ENCODE data around the gene CYP27C1. TPM values are rescaled to one million over a fixed set of nuclear protein-coding genes. Genes with fewer than 3 reads are reported as not detected.

The CYP27C1 gene
- total RNA-seq, 4 donors from 2014 or later: 0.95 to 4.6 (median 1.6) TPM

DNA sequence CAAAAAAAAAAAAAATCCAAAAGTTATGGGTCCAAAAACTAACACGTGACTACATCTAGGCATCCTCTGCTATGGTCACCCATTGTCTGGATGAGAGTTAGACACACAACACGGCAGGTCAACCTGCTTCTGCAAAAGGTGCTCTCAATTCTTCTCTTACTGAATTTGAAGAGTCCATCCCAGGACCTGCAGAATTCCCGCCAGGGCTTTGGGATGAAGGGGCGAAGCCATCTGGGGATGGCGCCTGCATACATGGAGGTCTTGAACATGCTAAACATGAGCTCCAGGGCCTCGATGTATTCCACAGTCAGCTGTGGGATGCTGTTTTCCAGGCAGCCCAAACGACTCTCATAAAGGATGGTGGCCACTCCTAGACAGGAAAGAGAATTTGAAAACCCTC lies 19.1 kb downstream of the CYP27C1 start:
- H3K27ac ChIP-seq: no peak overlapping the region
- peaks cover 0 to 5% (median 0%) of the 10 kb centered on the region in 4 donors for H3K27me3 ChIP-seq
- no peak overlapping the region for H3K4me3 ChIP-seq
- TF ChIP-seq, protein P1, sequence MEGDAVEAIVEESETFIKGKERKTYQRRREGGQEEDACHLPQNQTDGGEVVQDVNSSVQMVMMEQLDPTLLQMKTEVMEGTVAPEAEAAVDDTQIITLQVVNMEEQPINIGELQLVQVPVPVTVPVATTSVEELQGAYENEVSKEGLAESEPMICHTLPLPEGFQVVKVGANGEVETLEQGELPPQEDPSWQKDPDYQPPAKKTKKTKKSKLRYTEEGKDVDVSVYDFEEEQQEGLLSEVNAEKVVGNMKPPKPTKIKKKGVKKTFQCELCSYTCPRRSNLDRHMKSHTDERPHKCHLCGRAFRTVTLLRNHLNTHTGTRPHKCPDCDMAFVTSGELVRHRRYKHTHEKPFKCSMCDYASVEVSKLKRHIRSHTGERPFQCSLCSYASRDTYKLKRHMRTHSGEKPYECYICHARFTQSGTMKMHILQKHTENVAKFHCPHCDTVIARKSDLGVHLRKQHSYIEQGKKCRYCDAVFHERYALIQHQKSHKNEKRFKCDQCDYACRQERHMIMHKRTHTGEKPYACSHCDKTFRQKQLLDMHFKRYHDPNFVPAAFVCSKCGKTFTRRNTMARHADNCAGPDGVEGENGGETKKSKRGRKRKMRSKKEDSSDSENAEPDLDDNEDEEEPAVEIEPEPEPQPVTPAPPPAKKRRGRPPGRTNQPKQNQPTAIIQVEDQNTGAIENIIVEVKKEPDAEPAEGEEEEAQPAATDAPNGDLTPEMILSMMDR (IDR thresholded peaks at IDR 0.05): no peak
- TF ChIP-seq POLR2A (IDR thresholded peaks at IDR 0.05): no peak
- no peaks in the 10 kb centered on the region for H3K4me1 ChIP-seq
- no peaks in the 10 kb centered on the region for H3K9me3 ChIP-seq
- H3K36me3 ChIP-seq: no peaks in the 10 kb centered on the region
- WGBS, 2 donors: 80 to 84% methylated on average over 4 to 6 of the region's 7 CpGs
- no peak for DNase-seq
- intact Hi-C loops (cut with DNase I): no loop called here

DNA sequence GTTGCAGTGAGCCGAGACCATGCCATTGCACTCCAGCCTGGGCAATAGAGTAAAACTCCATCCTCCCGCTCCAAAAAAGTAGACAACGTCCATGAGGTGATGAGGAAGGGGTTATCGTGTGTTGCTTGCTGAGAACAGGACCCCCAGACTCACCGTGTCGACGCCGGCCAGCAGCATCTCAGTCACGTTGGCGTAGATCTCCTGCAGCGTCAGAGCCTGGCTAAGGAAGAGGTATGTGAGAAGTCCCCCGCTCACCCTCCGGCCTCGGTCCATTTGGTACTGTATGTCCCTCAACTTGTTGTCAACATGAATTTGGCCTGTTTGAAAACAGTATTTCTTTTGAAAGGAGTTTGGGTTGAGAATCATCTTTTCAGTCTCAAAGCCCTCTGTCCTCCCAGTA lies 20.9 kb downstream of the CYP27C1 start:
- intact Hi-C loops (cut with DNase I): loop anchor here (10.0 kb wide), 1 partner anchor 266 kb away; no protein-coding TSS in a partner anchor
- 85 to 92% methylated on average over 12 to 14 of the region's 14 CpGs for WGBS, 2 donors
- Histone ChIP-seq H3K4me3 (no peak overlapping the region), H3K36me3 (no peaks in the 10 kb centered on the region), H3K9me3 (no peaks in the 10 kb centered on the region), H3K27ac (no peak overlapping the region), H3K4me1 (peaks cover 0 to 4% (median 0%) of the 10 kb centered on the region in 3 donors), H3K27me3 (no peaks in the 10 kb centered on the region)
- no peak for DNase-seq
- TF ChIP-seq, protein P1 (IDR thresholded peaks at IDR 0.05): no peak
- no peak for TF ChIP-seq POLR2A (IDR thresholded peaks at IDR 0.05)

DNA sequence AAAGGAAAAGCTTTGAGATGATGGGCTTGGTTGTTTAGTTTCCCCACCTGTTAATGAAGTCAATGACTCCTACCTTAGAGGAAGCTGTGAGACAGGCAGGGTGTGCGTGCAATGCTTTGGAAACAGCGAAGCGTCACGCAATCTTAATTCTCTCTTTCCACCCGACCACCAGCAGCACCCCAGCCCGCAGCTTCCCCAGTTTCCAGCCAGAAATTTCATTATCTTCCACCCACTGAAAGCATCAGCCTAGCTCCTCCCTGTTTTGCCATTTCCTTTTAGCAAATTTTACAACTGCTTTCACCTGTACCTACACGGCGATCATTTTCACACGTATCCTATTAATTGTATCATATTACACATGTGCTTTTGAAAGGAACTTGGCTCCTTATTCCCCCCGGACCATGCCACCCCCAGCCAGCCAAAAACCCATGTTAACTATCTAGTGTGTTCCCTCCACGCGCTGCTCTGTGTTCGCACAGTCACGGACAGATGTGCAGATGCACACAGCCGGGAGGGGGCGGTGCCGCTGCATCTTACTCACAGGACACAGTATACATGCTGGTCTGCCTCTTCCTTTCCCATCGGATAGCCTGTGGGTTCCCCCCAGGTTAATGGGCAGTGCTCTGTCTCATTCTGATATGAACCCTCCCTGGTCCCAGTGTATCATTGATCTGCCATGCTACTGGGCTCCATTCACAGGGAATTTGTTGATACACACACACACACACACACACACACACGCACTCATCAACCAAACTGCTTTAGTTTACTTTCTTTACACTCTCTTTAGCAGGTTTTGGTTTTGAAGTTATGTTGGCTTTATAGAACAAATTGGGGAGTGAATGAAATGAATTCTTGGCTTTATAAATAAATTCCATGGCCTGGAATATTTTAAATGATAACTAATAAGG lies 22.4 kb downstream of the CYP27C1 start:
- H3K36me3 ChIP-seq: no peaks in the 10 kb centered on the region
- H3K27me3 ChIP-seq: no peaks in the 10 kb centered on the region
- H3K27ac ChIP-seq: no peak overlapping the region
- whole genome bisulfite sequencing, 2 donors: 45 to 53% methylated on average over 19 of the region's 19 CpGs
- TF ChIP-seq, protein P1 (IDR thresholded peaks at IDR 0.05): peak in 5 of 6 experiments; percentile 46 to 75 (median 56)
- TF ChIP-seq POLR2A (IDR thresholded peaks at IDR 0.05): no peak
- no peaks in the 10 kb centered on the region for H3K9me3 ChIP-seq
- intact Hi-C loops (cut with DNase I): loop anchor here (10.0 kb wide), 1 partner anchor 267 kb away; no protein-coding TSS in a partner anchor
- peaks cover 0 to 14% (median 0%) of the 10 kb centered on the region in 3 donors for H3K4me1 ChIP-seq
- no peak for DNase-seq
- no peak overlapping the region for H3K4me3 ChIP-seq

DNA sequence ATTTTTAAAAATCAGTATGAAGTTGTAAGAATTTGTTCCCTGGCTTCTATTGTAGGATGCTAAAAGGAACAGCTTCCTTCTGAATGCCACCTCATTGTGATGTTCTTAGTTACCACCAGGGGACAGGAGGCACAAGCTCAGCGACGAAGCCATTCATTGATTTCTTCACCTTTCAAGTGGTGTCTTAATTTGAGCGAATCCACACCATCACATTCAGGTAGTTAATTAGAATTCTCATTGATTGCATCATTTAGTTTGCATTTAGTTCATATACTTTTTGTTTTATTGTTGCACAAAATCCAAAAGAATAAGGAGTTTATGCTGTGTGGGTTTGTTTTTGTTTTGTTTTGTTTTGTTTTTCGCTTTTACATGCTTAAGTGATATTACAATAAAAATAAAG lies 23.1 kb downstream of the CYP27C1 start:
- H3K27ac ChIP-seq: no peak overlapping the region
- H3K36me3 ChIP-seq: no peaks in the 10 kb centered on the region
- no peak for DNase-seq
- no peaks in the 10 kb centered on the region for H3K9me3 ChIP-seq
- H3K4me1 ChIP-seq: peaks cover 0 to 14% (median 0%) of the 10 kb centered on the region in 3 donors
- H3K4me3 ChIP-seq: no peak overlapping the region
- 71 to 81% methylated on average over 4 of the region's 4 CpGs for WGBS, 2 donors
- H3K27me3 ChIP-seq: no peaks in the 10 kb centered on the region
- intact Hi-C loops (cut with DNase I): loop anchor here (10.0 kb wide), 1 partner anchor 268 kb away; no protein-coding TSS in a partner anchor
- no peak for TF ChIP-seq POLR2A (IDR thresholded peaks at IDR 0.05)
- TF ChIP-seq, protein P1 (IDR thresholded peaks at IDR 0.05): peak in 5 of 6 experiments; percentile 13 to 57 (median 40)

DNA sequence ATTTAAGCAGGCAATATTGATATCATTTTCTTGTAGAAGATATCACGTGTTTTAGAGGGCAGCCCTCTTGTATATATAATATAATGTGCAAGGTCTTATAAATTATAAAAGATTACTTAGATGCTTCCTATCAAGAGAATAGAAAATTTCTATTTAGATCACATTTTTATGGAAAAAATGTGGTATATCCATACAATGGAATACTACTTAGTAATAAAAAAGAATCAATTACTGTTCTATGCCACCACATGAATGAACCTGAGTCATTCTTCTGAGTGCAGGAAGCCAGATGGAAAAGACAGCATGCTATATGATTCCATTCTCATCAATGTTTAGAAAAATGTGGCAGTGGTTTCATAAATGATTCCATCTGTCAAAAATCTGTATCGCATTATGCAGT lies 23.6 kb downstream of the CYP27C1 start:
- intact Hi-C loops (cut with DNase I): loop anchor here (10.0 kb wide), 1 partner anchor 268 kb away; no protein-coding TSS in a partner anchor
- Histone ChIP-seq H3K36me3 (no peaks in the 10 kb centered on the region), H3K9me3 (no peaks in the 10 kb centered on the region), H3K27ac (no peak overlapping the region), H3K4me3 (no peak overlapping the region), H3K27me3 (no peaks in the 10 kb centered on the region), H3K4me1 (peaks cover 0 to 14% (median 0%) of the 10 kb centered on the region in 3 donors)
- no peak for DNase-seq
- no peak for TF ChIP-seq POLR2A (IDR thresholded peaks at IDR 0.05)
- TF ChIP-seq, protein P1 (IDR thresholded peaks at IDR 0.05): no peak
- 81 to 91% methylated on average over 2 of the region's 2 CpGs for WGBS, 2 donors
